ENCODE results near the gene PPP1R1C. TPM values are rescaled to one million over a fixed set of nuclear protein-coding genes. Genes with fewer than 3 reads are reported as not detected.
"Not testable (repeated sequence)": the region's sequence is repeated elsewhere in the genome, so short reads cannot be mapped to it uniquely, and the experiment has no call there.

Gene PPP1R1C
- polyA plus RNA-seq (ENCODE audit: insufficient read length in 3 of 3) = 1 to 10 TPM; 1.8 to 2.6 (median 2.0) TPM

- no peak for DNase-seq (ENCODE audit: low read depth in 3 of 3, low spot score in 2 of 3)
Observed at GRCh38 chr2:181985632-181986205, at the start of gene PPP1R1C. PPP1R1C (plus strand) TSS chr2:181985853; CDS start chr2:181986111, 258 bp downstream.

- no peak for DNase-seq (ENCODE audit: low read depth in 3 of 3, low spot score in 2 of 3)
Observed at GRCh38 chr2:181937473-181937872, 48.2 kb upstream of the PPP1R1C start.

GRCh38 chr2:181943411-181944124 is 42.1 kb upstream of the PPP1R1C start:
- DNase-seq (ENCODE audit: low read depth in 3 of 3, low spot score in 2 of 3) = no peak

- no peak for DNase-seq (ENCODE audit: low read depth in 3 of 3, low spot score in 2 of 3)
Observed at GRCh38 chr2:181944164-181944913, 41.3 kb upstream of the PPP1R1C start.

GRCh38 chr2:181944914-181945291 is 40.8 kb upstream of the PPP1R1C start:
- DNase-seq (ENCODE audit: low read depth in 3 of 3, low spot score in 2 of 3) = no peak

- DNase-seq (ENCODE audit: low read depth in 3 of 3, low spot score in 2 of 3) = no peak
Observed at GRCh38 chr2:181946444-181947127, 39.1 kb upstream of the PPP1R1C start.

- no peak for DNase-seq (ENCODE audit: low read depth in 3 of 3, low spot score in 2 of 3)
Observed at GRCh38 chr2:181947273-181947672, 38.4 kb upstream of the PPP1R1C start.

- DNase-seq (ENCODE audit: low read depth in 3 of 3, low spot score in 2 of 3) = no peak
Observed at GRCh38 chr2:181948227-181948626, 37.4 kb upstream of the PPP1R1C start.

GRCh38 chr2:181949047-181949446 is 36.6 kb upstream of the PPP1R1C start:
- no peak for DNase-seq (ENCODE audit: low read depth in 3 of 3, low spot score in 2 of 3)

- DNase-seq (ENCODE audit: low read depth in 3 of 3, low spot score in 2 of 3) = no peak
Observed at GRCh38 chr2:181952404-181953226, 33.0 kb upstream of the PPP1R1C start.

GRCh38 chr2:181953881-181954537 is 31.6 kb upstream of the PPP1R1C start:
- peak; percentile 38 to 70 (median 64) for DNase-seq (ENCODE audit: low read depth in 3 of 3, low spot score in 2 of 3)

GRCh38 chr2:181954538-181954883 is 31.1 kb upstream of the PPP1R1C start:
- DNase-seq (ENCODE audit: low read depth in 3 of 3, low spot score in 2 of 3) = no peak

- DNase-seq (ENCODE audit: low read depth in 3 of 3, low spot score in 2 of 3) = no peak
Observed at GRCh38 chr2:181955010-181955409, 30.6 kb upstream of the PPP1R1C start.

GRCh38 chr2:181955866-181956265 is 29.8 kb upstream of the PPP1R1C start:
- not testable (repeated sequence) for DNase-seq (ENCODE audit: low read depth in 3 of 3, low spot score in 2 of 3)

- DNase-seq (ENCODE audit: low read depth in 3 of 3, low spot score in 2 of 3) = no peak
Observed at GRCh38 chr2:181957668-181958067, 28.0 kb upstream of the PPP1R1C start.

GRCh38 chr2:181958726-181959125 is 26.9 kb upstream of the PPP1R1C start:
- no peak for DNase-seq (ENCODE audit: low read depth in 3 of 3, low spot score in 2 of 3)

GRCh38 chr2:181959508-181959907 is 26.1 kb upstream of the PPP1R1C start:
- no peak for DNase-seq (ENCODE audit: low read depth in 3 of 3, low spot score in 2 of 3)

GRCh38 chr2:181961167-181961566 is 24.5 kb upstream of the PPP1R1C start:
- DNase-seq (ENCODE audit: low read depth in 3 of 3, low spot score in 2 of 3) = not testable (repeated sequence)

- DNase-seq (ENCODE audit: low read depth in 3 of 3, low spot score in 2 of 3) = no peak
Observed at GRCh38 chr2:181962142-181962541, 23.5 kb upstream of the PPP1R1C start.

Measured in right renal cortex interstitium (tissue), 3 donors.